B cell (primary cell): ENCODE data around the gene SPSB3. TPM values are rescaled to one million over a fixed set of nuclear protein-coding genes. Genes with fewer than 3 reads are reported as not detected.

ENCODE experiments used
- ATAC-seq: fragments of 200-7000 bp; cut with Tn5 transposase; one replicate; pipeline ENCODE4 v1.10.0; 2021; ENCODE audit warnings: low read depth, mild to moderate bottlenecking, moderate number of reproducible peaks, moderate library complexity
- CTCF ChIA-PET: fragments of 350-600 bp; sonication (Branson Sonifier 250); formaldehyde crosslinking; loops from one replicate; lab custom pipeline; 2021; ENCODE audit warnings: antibody characterized with exemption, inconsistent platforms; lab: Charles Lee
- POLR2A ChIA-PET: fragments of 350-600 bp; sonication (Branson Sonifier 250); formaldehyde crosslinking; loops from one replicate; lab custom pipeline; 2021; ENCODE audit warnings: antibody characterized with exemption; lab: Charles Lee
- DNase-seq: peaks from one replicate; pipeline ENCODE4 v3.0.0; 2013
- H2AFZ ChIP-seq: 2 replicates; pipeline ENCODE4 v1.6.1; 2012; ENCODE audit warnings: mild to moderate bottlenecking, low read depth, low read length; ENCODE audit not compliant: insufficient read depth, poor library complexity, severe bottlenecking
- H3K27ac ChIP-seq, 2 donors: 1 replicate in 1 of 2; 2 replicates in 1 of 2; pipeline ENCODE4 v1.5.1; 2012 to 2013; ENCODE audit warnings: low read length in 2 of 2, mild to moderate bottlenecking in 2 of 2, moderate library complexity in 1 of 2
- H3K27me3 ChIP-seq, 4 experiments: fragments of 200-600 bp in 1 of 4; sonication (generic) in 1 of 4; replicated peaks in 1 of 4; 1 replicate in 2 of 4; 2 replicates in 2 of 4; pipeline versions ENCODE4 v1.6.1 to v1.7.0; 2013 to 2016; ENCODE audit warnings: low read length in 3 of 4, mild to moderate bottlenecking in 2 of 4, mixed read lengths in 1 of 4, moderate library complexity in 1 of 4; ENCODE audit not compliant: insufficient read depth in 4 of 4, control insufficient read depth in 3 of 4; ENCODE audit errors: control extremely low read depth in 1 of 4
- H3K36me3 ChIP-seq, 2 experiments: replicated peaks in 1 of 2; 1 replicate in 1 of 2; 2 replicates in 1 of 2; pipeline versions ENCODE4 v1.6.1 to v1.7.1; 2013; ENCODE audit warnings: low read length in 1 of 2; ENCODE audit not compliant: insufficient read depth in 2 of 2, control insufficient read depth in 1 of 2; ENCODE audit errors: control extremely low read depth in 1 of 2, extremely low read depth in 1 of 2
- H3K4me1 ChIP-seq, 2 donors: fragments of 200-600 bp in 1 of 2; sonication (generic) in 1 of 2; 1 replicate in 1 of 2; 2 replicates in 1 of 2; pipeline versions ENCODE4 v1.5.1 to v1.6.1; 2013 to 2017; ENCODE audit warnings: low read length in 2 of 2; ENCODE audit not compliant: control insufficient read depth in 2 of 2, insufficient read depth in 2 of 2
- H3K4me2 ChIP-seq: replicated peaks from 2 replicates; pipeline ENCODE3; 2012; ENCODE audit warnings: mild to moderate bottlenecking, low read depth, low read length; ENCODE audit not compliant: poor library complexity, severe bottlenecking
- H3K4me3 ChIP-seq, 5 experiments: fragments of 200-600 bp in 1 of 5; sonication (generic) in 1 of 5; 1 replicate in 3 of 5; 2 replicates in 2 of 5; pipeline versions ENCODE4 v1.5.1 to v1.7.0; 2011 to 2016; ENCODE audit warnings: low read length in 4 of 5, mild to moderate bottlenecking in 4 of 5, low read depth in 2 of 5, control low read depth in 1 of 5, moderate library complexity in 1 of 5; ENCODE audit not compliant: insufficient read depth in 1 of 5; ENCODE audit errors: control extremely low read depth in 1 of 5, extremely low read depth in 1 of 5
- H3K79me2 ChIP-seq: fragments of 200-600 bp; sonication (generic); one replicate; pipeline ENCODE4 v1.6.0; 2016; ENCODE audit warnings: low read length; ENCODE audit not compliant: control insufficient read depth, insufficient read depth
- H3K9ac ChIP-seq: fragments of 200-600 bp; sonication (generic); 2 replicates; pipeline ENCODE4 v1.6.1; 2017; ENCODE audit warnings: mild to moderate bottlenecking, low read length, moderate library complexity
- H3K9me3 ChIP-seq, 3 donors: one replicate each; pipeline versions ENCODE4 v1.6.1 to v1.7.1; 2013; ENCODE audit warnings: low read length in 2 of 3; ENCODE audit not compliant: control insufficient read depth in 2 of 3, insufficient read depth in 1 of 3; ENCODE audit errors: control extremely low read depth in 1 of 3
- H4K20me1 ChIP-seq: 2 replicates; pipeline ENCODE4 v1.6.0; 2012; ENCODE audit warnings: mild to moderate bottlenecking, low read length; ENCODE audit not compliant: insufficient read depth, control insufficient read depth, poor library complexity, severe bottlenecking
- H3K27ac Mint-ChIP-seq: one replicate; pipeline ENCODE4 v1.8.0; 2021; ENCODE audit warnings: mixed read lengths
- H3K27me3 Mint-ChIP-seq: one replicate; pipeline ENCODE4 v1.8.0; 2021; ENCODE audit warnings: mixed read lengths
- H3K4me1 Mint-ChIP-seq: one replicate; pipeline ENCODE4 v1.8.0; 2021; ENCODE audit warnings: mixed read lengths
- H3K4me3 Mint-ChIP-seq: one replicate; pipeline ENCODE4 v1.8.0; 2021; ENCODE audit warnings: mixed read lengths
- H3K9me3 Mint-ChIP-seq: one replicate; pipeline ENCODE4 v1.8.0; 2022; ENCODE audit warnings: mixed read lengths; ENCODE audit not compliant: insufficient read depth
- EZH2 ChIP-seq: IDR thresholded peaks from 2 replicates; pipeline ENCODE4 v1.6.1; 2012; ENCODE audit warnings: borderline replicate concordance, low read depth, mild to moderate bottlenecking, moderate library complexity, low read length; ENCODE audit not compliant: insufficient read depth, poor library complexity, severe bottlenecking
- WGBS: methylation state at CpG from one replicate; pipeline ENCODE4 v1.1.5; 2013; ENCODE audit warnings: missing lambda C conversion rate; ENCODE audit not compliant: insufficient coverage; 5-methylcytosine and 5-hydroxymethylcytosine counted together
- intact Hi-C: fragments of 100-400 bp; cut with micrococcal nuclease; formaldehyde crosslinking; loops from one replicate; pipeline ENCODE4 v1.10.0; 2022
- polyA plus RNA-seq: library from polyadenylated mRNA; depleted of rRNA; stranded (reverse); fragments of >200 nt; gene quantifications from 2 replicates; pipeline ENCODE4 v1.2.3, GENCODE V29; 2012
- total RNA-seq, 2 donors: library from RNA; stranded (reverse); fragments of 120-200 nt in 1 of 2; gene quantifications; 1 replicate in 1 of 2; 2 replicates in 1 of 2; pipeline versions ENCODE4 v1.2.3 to v1.2.4, GENCODE V29; 2013 to 2022
- TF ChIP-seq, protein P1 (sequence below): fragments of 200-600 bp; IDR thresholded peaks from one replicate; pipeline ENCODE4 v1.8.0; 2022; ENCODE audit warnings: antibody characterized with exemption, mild to moderate bottlenecking

The SPSB3 gene
- total and polyA plus RNA-seq, 2 donors (not counting 1 experiment from before 2014, with no cell fraction given) = 91.2 to 264 TPM

DNA sequence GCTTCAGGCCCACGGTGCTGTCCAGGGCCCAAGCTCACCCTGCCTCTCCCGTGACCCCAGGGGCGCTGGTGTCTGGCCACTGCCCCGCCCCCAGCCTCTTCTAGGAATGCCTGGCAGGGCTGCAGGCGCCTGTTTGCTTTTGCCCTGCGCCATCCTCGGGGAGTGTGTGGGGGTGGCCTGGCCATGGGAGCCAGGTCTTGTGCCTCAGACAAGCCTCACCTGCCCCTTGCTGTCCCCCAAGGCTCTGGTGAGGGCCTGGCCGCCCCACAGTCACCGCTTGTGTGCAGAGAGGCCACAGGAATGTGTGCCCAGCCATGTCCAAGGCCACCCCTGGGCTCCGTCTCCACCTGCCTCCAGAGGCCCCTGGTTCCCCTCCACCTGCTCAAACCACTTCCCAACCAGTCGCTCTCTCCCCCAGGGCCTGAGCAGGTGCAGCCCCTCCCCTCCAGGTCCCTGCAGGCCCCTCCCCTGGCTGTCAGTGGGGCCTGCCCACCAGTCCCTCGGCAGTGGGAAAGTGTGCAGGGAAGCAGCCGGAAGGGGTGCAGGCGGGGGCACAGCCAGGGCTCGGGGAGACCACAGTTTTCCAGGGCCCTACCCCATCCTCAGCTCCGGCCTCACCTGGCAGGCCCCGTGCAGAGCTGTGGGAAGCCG, 12.0 kb upstream of the SPSB3 start:
- no peak for TF ChIP-seq EZH2
- TF ChIP-seq, protein P1, sequence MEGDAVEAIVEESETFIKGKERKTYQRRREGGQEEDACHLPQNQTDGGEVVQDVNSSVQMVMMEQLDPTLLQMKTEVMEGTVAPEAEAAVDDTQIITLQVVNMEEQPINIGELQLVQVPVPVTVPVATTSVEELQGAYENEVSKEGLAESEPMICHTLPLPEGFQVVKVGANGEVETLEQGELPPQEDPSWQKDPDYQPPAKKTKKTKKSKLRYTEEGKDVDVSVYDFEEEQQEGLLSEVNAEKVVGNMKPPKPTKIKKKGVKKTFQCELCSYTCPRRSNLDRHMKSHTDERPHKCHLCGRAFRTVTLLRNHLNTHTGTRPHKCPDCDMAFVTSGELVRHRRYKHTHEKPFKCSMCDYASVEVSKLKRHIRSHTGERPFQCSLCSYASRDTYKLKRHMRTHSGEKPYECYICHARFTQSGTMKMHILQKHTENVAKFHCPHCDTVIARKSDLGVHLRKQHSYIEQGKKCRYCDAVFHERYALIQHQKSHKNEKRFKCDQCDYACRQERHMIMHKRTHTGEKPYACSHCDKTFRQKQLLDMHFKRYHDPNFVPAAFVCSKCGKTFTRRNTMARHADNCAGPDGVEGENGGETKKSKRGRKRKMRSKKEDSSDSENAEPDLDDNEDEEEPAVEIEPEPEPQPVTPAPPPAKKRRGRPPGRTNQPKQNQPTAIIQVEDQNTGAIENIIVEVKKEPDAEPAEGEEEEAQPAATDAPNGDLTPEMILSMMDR = no peak
- Histone ChIP-seq H3K9ac (no peak overlapping the region), H3K9me3 (peaks cover 0 to 24% (median 7%) of the 10 kb centered on the region in 3 donors), H3K36me3 (peaks cover 0 to 4% of the 10 kb centered on the region in 2 experiments), H3K79me2 (peaks cover 8% of the 10 kb centered on the region), H3K4me2 (no peak overlapping the region), H3K4me3 (no peak overlapping the region), H3K27me3 (no peaks in the 10 kb centered on the region), H3K4me1 (no peaks in the 10 kb centered on the region), H2AFZ (no peak overlapping the region), H4K20me1 (no peaks in the 10 kb centered on the region), H3K27ac (no peak overlapping the region)
- no peaks in the 10 kb centered on the region for H3K4me1 Mint-ChIP-seq
- ChIA-PET POLR2A (no interaction called here), CTCF (no interaction called here)
- H3K9me3 Mint-ChIP-seq = peaks cover 4% of the 10 kb centered on the region
- no peak overlapping the region for H3K27ac Mint-ChIP-seq
- intact Hi-C loops = no loop called here
- no peak overlapping the region for H3K4me3 Mint-ChIP-seq
- DNase-seq (no peak), ATAC-seq (no peak)
- WGBS = 88% methylated on average over 18 of the region's 18 CpGs
- no peaks in the 10 kb centered on the region for H3K27me3 Mint-ChIP-seq

DNA sequence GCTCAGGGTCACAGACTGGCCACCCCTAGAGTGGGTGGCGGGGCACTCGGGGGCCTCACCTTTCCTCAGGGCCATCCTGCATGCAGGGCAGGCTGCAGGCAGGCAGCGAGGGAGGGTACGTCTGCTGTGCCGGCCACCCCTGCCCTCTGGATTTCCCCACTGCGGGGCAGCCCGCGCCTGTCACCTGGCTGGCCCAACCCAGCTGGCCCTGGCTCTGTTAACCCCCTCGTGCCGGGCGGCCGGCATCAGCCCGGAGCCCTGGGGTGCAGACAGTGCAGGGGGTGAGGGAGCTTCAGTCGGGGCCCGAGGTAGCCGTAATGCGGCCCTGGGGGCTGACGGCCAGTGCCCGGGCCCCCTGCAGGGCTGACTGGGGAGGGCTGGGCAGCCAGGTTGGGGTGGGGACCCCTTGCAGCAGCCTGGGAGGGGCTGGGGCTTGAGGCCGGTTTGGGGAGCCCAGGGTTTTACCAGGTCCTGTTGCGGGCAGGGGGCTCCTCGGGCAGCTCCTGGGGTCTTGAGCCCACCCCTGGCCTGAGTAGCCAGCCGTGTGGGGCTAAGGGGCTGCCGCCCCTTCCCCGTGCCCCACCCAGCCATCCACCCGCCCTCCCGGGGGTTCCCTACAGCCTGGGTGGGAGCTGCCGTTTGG, 11.3 kb upstream of the SPSB3 start, which contains the start of gene IGFALS:
IGFALS (minus strand) TSS at position 128 of the 643 bp plus-strand sequence; CDS start at position 75, 53 bp downstream.
- 93% methylated on average over 28 of the region's 28 CpGs for WGBS
- TF ChIP-seq EZH2 = no peak
- TF ChIP-seq, protein P1 = no peak
- Mint-ChIP-seq H3K27ac (no peak within 1 kb of the TSS), H3K9me3 (peaks cover 2% of the 10 kb centered on the region), H3K27me3 (no peaks in the 10 kb centered on the region), H3K4me1 (no peaks in the 10 kb centered on the region), H3K4me3 (no peak within 1 kb of the TSS)
- Histone ChIP-seq H3K4me1 (no peaks in the 10 kb centered on the region), H3K27me3 (no peaks in the 10 kb centered on the region), H3K9ac (no peak within 1 kb of the TSS), H3K9me3 (peaks cover 0 to 19% (median 7%) of the 10 kb centered on the region in 3 donors), H3K36me3 (peaks cover 0 to 11% of the 10 kb centered on the region in 2 experiments), H3K27ac (no peak within 1 kb of the TSS), H4K20me1 (peaks cover 3% of the 10 kb centered on the region), H3K4me3 (no peak within 1 kb of the TSS), H3K79me2 (peaks cover 14% of the 10 kb centered on the region), H3K4me2 (no peak within 1 kb of the TSS), H2AFZ (no peak within 1 kb of the TSS)
- ChIA-PET POLR2A (no interaction called here), CTCF (no interaction called here)
- DNase-seq (no peak), ATAC-seq (no peak)
- intact Hi-C loops = no loop called here
